ENCODE results near the gene IFNAR2.
A peak's percentile ranks its signal among the peaks of the same experiment; 100 is the strongest.

DNA sequence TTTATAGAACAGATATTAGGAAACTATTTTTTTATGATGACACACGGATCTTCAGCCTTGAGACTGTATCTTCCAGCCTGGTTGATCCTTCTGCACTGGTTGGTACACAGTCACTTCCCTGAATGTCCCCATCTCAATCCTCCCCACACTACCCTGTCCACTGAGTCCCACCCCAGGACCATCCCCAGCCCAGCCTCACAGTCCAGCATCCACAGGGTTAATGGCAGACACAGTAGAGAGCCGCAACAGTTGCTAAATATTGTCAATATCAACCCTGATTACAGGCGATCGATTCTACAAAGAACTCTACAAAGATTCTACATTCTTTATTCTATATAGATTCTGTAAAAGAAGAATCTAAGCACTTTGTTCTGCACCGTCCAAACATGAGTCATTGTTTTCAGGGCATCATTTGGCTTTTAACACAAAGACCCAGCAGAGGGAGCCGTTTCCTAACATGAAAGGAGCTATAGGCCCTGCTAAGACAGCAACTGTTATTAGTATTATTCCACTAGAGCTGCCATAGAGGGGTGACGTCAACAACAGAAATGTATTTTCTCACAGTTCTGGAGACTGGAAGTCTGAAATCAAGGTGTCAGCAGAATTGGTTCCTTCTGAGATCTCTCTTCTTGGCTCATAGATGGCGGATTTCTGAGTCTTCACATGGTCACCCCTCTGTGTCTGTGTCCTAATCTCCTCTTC lies 30.1 kb upstream of the IFNAR2 start:
- TF ChIP-seq, protein P1, sequence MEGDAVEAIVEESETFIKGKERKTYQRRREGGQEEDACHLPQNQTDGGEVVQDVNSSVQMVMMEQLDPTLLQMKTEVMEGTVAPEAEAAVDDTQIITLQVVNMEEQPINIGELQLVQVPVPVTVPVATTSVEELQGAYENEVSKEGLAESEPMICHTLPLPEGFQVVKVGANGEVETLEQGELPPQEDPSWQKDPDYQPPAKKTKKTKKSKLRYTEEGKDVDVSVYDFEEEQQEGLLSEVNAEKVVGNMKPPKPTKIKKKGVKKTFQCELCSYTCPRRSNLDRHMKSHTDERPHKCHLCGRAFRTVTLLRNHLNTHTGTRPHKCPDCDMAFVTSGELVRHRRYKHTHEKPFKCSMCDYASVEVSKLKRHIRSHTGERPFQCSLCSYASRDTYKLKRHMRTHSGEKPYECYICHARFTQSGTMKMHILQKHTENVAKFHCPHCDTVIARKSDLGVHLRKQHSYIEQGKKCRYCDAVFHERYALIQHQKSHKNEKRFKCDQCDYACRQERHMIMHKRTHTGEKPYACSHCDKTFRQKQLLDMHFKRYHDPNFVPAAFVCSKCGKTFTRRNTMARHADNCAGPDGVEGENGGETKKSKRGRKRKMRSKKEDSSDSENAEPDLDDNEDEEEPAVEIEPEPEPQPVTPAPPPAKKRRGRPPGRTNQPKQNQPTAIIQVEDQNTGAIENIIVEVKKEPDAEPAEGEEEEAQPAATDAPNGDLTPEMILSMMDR (conservative IDR thresholded peaks at IDR 0.05) = peak; percentile 81
- no peak for TF ChIP-seq ZFX (IDR thresholded peaks at IDR 0.05)

All from C4-2B (cell line).